MM.1S (cell line): ENCODE data around the gene FHOD1.

Experiments used
- DNase-seq: peaks from one replicate; pipeline ENCODE4 v3.0.0-alpha.2; 2015
- H2AFZ ChIP-seq: fragments of 300-600 bp; sonication (generic); 2 replicates; pipeline ENCODE4 v1.6.0; 2016; ENCODE audit warnings: antibody characterized with exemption, low read length
- H3F3A ChIP-seq: fragments of 300-600 bp; sonication (generic); 2 replicates; pipeline ENCODE4 v1.6.1; 2016; ENCODE audit warnings: mild to moderate bottlenecking, antibody characterized with exemption, low read length, moderate library complexity, mixed read lengths; ENCODE audit not compliant: insufficient read depth
- H3K27ac ChIP-seq: fragments of 300-600 bp; sonication (generic); 2 replicates; pipeline ENCODE4 v1.5.1; 2016; ENCODE audit warnings: mild to moderate bottlenecking, low read length
- H3K27me3 ChIP-seq: fragments of 300-600 bp; sonication (generic); replicated peaks from 2 replicates; pipeline ENCODE4 v1.6.0; 2016; ENCODE audit warnings: low read length; ENCODE audit not compliant: insufficient read depth
- H3K36me3 ChIP-seq: fragments of 300-600 bp; sonication (generic); replicated peaks from 2 replicates; pipeline ENCODE4 v1.6.1; 2016; ENCODE audit warnings: mild to moderate bottlenecking, low read length, mixed read lengths; ENCODE audit not compliant: insufficient read depth
- H3K4me1 ChIP-seq: fragments of 300-600 bp; sonication (generic); 2 replicates; pipeline ENCODE4 v1.6.1; 2016; ENCODE audit warnings: low read length, mixed read lengths
- H3K4me2 ChIP-seq: fragments of 300-600 bp; sonication (generic); 2 replicates; pipeline ENCODE4 v1.6.0; 2016; ENCODE audit warnings: low read depth, low read length
- H3K4me3 ChIP-seq: fragments of 300-600 bp; sonication (generic); 2 replicates; pipeline ENCODE4 v1.5.1; 2016; ENCODE audit warnings: low read length, mixed read lengths
- H3K79me2 ChIP-seq: fragments of 300-600 bp; sonication (generic); 2 replicates; pipeline ENCODE4 v1.6.1; 2016; ENCODE audit warnings: mixed run types, low read length, mixed read lengths
- H3K9ac ChIP-seq: fragments of 300-600 bp; sonication (generic); 2 replicates; pipeline ENCODE4 v1.6.1; 2016; ENCODE audit warnings: low read length, mixed read lengths
- H3K9me2 ChIP-seq: fragments of 300-600 bp; sonication (generic); replicated peaks from 2 replicates; pipeline ENCODE4 v1.6.1; 2016; ENCODE audit warnings: mild to moderate bottlenecking, low read length, mixed read lengths; ENCODE audit not compliant: insufficient read depth
- H3K9me3 ChIP-seq: fragments of 300-600 bp; sonication (generic); replicated peaks from 2 replicates; pipeline ENCODE4 v1.6.1; 2016; ENCODE audit warnings: mild to moderate bottlenecking, low read length, mixed read lengths; ENCODE audit not compliant: insufficient read depth
- H4K20me1 ChIP-seq: fragments of 300-600 bp; sonication (generic); 2 replicates; pipeline ENCODE4 v1.6.1; 2016; ENCODE audit warnings: mild to moderate bottlenecking, low read length, moderate library complexity, mixed read lengths; ENCODE audit not compliant: insufficient read depth
- EZH2 ChIP-seq: fragments of 300-600 bp; sonication (generic); optimal IDR thresholded peaks from 2 replicates; pipeline ENCODE3; 2017; ENCODE audit warnings: low read depth, mild to moderate bottlenecking, antibody characterized with exemption, low read length, mixed read lengths
- EZH2phosphoT487 ChIP-seq: fragments of 300-600 bp; sonication (generic); IDR thresholded peaks from 2 replicates; pipeline ENCODE4 v1.6.1; 2018; ENCODE audit warnings: antibody characterized with exemption, low read length
- TF ChIP-seq, protein P1 (sequence below): fragments of 300-600 bp; sonication (generic); IDR thresholded peaks from 2 replicates; pipeline ENCODE4 v1.5.1; 2016; ENCODE audit warnings: antibody characterized with exemption, low read length, mixed read lengths

FHOD1 gene

DNA sequence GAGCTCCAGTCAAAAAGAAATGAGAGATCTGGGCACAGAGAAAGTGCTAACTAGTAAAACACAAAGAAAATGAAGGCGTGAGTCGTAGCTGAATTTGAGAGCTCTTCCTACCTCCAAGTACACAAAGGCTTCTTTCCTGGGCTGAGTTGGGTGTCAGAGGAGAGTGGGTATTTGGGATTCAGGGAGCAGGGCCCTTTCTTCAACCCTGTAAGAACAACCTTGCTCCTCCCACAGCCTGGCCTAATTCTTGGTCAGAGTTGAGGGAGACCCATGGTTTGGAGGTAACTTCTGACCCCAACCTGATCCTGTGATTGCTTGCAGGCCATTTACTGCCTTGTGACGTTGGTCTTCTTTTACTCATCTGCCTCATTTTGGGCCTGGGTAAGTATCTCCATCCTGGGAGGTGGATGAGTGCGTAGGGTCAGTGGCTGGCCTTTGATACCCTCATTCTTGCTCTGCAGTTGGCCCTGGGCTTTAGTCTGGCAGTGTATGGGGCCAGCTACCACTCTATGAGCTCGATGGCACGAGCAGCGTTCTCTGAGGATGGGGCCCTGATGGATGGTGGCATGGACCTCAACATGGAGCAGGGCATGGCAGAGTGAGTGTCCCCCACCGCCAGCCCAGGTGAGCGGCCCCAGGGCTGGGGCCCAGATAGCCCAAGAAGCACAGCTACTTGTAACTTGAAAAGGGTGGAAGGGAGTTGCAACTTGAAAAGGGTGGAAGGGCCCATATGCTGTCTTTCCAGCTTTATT lies 19.1 kb downstream of the FHOD1 start:
- Histone ChIP-seq H2AFZ (no peak overlapping the region), H3K27ac (no peak overlapping the region), H3K9me2 (no peaks in the 10 kb centered on the region), H3K4me3 (peak overlapping the region; percentile 96), H3K4me1 (peaks cover 12% of the 10 kb centered on the region), H3K4me2 (peak overlapping the region; percentile 91), H3F3A (no peaks in the 10 kb centered on the region; the same call in 1 of the 2 replicates), H3K9ac (peak overlapping the region; percentile 92), H3K79me2 (peaks cover 31% of the 10 kb centered on the region), H3K36me3 (no peaks in the 10 kb centered on the region; the same call in 1 of the 2 replicates), H3K9me3 (no peaks in the 10 kb centered on the region), H3K27me3 (no peaks in the 10 kb centered on the region), H4K20me1 (no peaks in the 10 kb centered on the region)
- DNase-seq, result no peak
- TF ChIP-seq, protein P1, sequence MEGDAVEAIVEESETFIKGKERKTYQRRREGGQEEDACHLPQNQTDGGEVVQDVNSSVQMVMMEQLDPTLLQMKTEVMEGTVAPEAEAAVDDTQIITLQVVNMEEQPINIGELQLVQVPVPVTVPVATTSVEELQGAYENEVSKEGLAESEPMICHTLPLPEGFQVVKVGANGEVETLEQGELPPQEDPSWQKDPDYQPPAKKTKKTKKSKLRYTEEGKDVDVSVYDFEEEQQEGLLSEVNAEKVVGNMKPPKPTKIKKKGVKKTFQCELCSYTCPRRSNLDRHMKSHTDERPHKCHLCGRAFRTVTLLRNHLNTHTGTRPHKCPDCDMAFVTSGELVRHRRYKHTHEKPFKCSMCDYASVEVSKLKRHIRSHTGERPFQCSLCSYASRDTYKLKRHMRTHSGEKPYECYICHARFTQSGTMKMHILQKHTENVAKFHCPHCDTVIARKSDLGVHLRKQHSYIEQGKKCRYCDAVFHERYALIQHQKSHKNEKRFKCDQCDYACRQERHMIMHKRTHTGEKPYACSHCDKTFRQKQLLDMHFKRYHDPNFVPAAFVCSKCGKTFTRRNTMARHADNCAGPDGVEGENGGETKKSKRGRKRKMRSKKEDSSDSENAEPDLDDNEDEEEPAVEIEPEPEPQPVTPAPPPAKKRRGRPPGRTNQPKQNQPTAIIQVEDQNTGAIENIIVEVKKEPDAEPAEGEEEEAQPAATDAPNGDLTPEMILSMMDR, result no peak
- no peak for TF ChIP-seq EZH2phosphoT487
- TF ChIP-seq EZH2, result no peak

DNA sequence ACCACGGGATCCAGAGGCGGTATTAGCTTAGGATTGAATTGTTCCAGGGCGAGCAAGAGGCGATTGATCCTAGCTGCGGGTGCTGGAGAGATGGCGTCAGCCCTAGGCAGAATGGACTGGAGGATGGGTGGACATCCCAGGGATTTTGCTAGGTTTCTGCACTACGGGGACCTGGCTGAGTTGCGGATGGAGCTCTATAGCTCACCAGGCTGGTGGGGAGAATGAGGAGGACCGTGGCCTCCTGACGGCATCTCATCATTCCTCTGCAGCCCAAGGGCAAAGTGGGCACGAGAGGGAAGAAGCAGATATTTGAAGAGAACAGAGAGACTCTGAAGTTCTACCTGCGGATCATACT lies 19.7 kb downstream of the FHOD1 start:
- no peak for DNase-seq
- Histone ChIP-seq H4K20me1 (no peaks in the 10 kb centered on the region), H3K9ac (peak overlapping the region; percentile 92), H3K27ac (peak overlapping the region; percentile 50; the same call in 1 of the 2 replicates), H3K27me3 (no peaks in the 10 kb centered on the region), H3K4me1 (peaks cover 12% of the 10 kb centered on the region), H2AFZ (peak overlapping the region; percentile 54; the same call in 1 of the 2 replicates), H3K79me2 (peaks cover 31% of the 10 kb centered on the region), H3K4me2 (peak overlapping the region; percentile 91), H3F3A (no peaks in the 10 kb centered on the region; the same call in 1 of the 2 replicates), H3K36me3 (no peaks in the 10 kb centered on the region; the same call in 1 of the 2 replicates), H3K9me2 (no peaks in the 10 kb centered on the region), H3K4me3 (peak overlapping the region; percentile 96), H3K9me3 (no peaks in the 10 kb centered on the region)
- no peak for TF ChIP-seq EZH2
- TF ChIP-seq EZH2phosphoT487, result no peak
- TF ChIP-seq, protein P1, result no peak

DNA sequence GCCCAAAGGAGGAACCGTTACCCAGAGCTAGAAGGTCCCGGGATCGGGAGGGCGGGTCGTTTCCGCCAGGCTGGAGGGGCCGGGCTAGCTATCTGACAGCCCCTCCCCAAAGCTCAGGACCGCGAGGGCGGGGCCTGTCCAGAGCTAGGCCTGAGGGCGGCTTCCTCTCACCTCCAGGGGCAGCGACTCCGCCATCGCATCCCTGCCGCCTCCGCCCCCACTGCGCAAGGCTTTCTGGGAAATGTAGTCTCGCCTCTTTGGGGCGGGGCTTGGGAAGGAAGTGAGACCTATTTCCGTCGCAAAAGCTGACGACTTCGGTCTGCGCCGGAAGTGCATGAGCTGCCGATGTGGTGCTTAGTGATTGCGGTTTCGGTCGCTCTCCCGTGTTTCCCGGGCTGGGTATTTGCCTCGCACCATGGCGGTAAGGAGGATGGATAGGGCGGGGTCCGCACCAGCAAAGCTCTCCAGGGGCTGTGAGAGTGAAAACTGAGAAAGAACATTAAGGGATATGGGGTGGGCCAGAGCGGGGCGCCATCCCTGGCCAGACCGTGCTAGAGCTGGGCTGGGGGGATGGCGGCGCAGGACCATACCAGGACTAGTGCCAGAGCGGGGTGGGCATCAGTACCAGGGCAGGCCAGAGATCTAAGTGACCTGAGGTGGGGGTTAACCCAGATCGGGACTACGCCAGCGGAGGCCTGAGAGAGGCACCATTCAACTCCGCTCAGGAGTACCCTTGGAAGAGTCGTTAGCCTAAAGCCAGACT lies 20.3 kb downstream of the FHOD1 start, which contains the start of gene TMEM208:
Gene TMEM208, plus strand, starts transcription at position 327 of the 763 bp plus-strand sequence. Its CDS starts 89 bp downstream, at position 416.
- Histone ChIP-seq H3K36me3 (no peaks in the 10 kb centered on the region; the same call in 1 of the 2 replicates), H4K20me1 (no peaks in the 10 kb centered on the region), H3K4me2 (peak within 1 kb of the TSS; percentile 91), H3K9ac (peak within 1 kb of the TSS; percentile 92), H3K9me3 (no peaks in the 10 kb centered on the region), H3F3A (no peaks in the 10 kb centered on the region; the same call in 1 of the 2 replicates), H3K27me3 (no peaks in the 10 kb centered on the region), H2AFZ (peak within 1 kb of the TSS; percentile 54), H3K4me3 (peak within 1 kb of the TSS; percentile 96), H3K79me2 (peaks cover 31% of the 10 kb centered on the region), H3K9me2 (no peaks in the 10 kb centered on the region), H3K27ac (peak within 1 kb of the TSS; percentile 50; the same call in 1 of the 2 replicates), H3K4me1 (peaks cover 12% of the 10 kb centered on the region)
- TF ChIP-seq, protein P1, result peak; percentile 21
- TF ChIP-seq EZH2 (no peak), EZH2phosphoT487 (no peak)
- peak; percentile 99 for DNase-seq
